ENCODE results near the gene PANX2. TPM values are rescaled to one million over a fixed set of nuclear protein-coding genes. Genes with fewer than 3 reads are reported as not detected.

PANX2 gene
- total RNA-seq, 2 experiments from 2014 or later: not detected

- peaks cover 14% of the 10 kb centered on the region for H3K4me1 ChIP-seq (ENCODE audit: insufficient read depth, low read length, poor library complexity, severe bottlenecking)
- no peaks in the 10 kb centered on the region for H3K79me2 ChIP-seq (ENCODE audit: insufficient read depth, low read depth, low read length)
- no peak overlapping the region for H3K4me3 ChIP-seq (ENCODE audit: low read depth, low read length, poor library complexity, severe bottlenecking)
- no peaks in the 10 kb centered on the region for H4K20me1 ChIP-seq (ENCODE audit: insufficient read depth, low read length)
- no peak for DNase-seq (ENCODE audit: low spot score)
- H3K4me2 ChIP-seq (ENCODE audit: low read length): no peak overlapping the region
- ChIA-PET POLR2A (interaction anchor here (0.6 to 1.3 kb wide), 2 partner anchors 17 to 150 kb away, joined by 5 to 7 read pairs; no protein-coding TSS in a partner anchor), CTCF (ENCODE audit: unreplicated experiment) (interaction anchor here (0.6 kb wide), 1 partner anchor 56 kb away, joined by 3 read pairs; no protein-coding TSS in a partner anchor)
- H3K27ac ChIP-seq (ENCODE audit: low read depth, low read length, poor library complexity, severe bottlenecking): no peak overlapping the region
- no peak for TF ChIP-seq CTCF (conservative IDR thresholded peaks at IDR 0.05; ENCODE audit: low read length)
- no peak overlapping the region for H2AFZ ChIP-seq (ENCODE audit: low read length)
- no TSS peak for BruUV-seq (replicated peaks)
- no peaks in the 10 kb centered on the region for H3K9me3 ChIP-seq (ENCODE audit: low read length)
- H3K9me2 ChIP-seq (ENCODE audit: insufficient read depth, low read length): no peaks in the 10 kb centered on the region
- intact Hi-C loops (cut with micrococcal nuclease; ENCODE audit: unreplicated experiment): no loop called here
- H3K36me3 ChIP-seq (ENCODE audit: insufficient read depth, low read length): no peaks in the 10 kb centered on the region
These were observed 4.1 kb downstream of the PANX2 start for GRCh38 chr22:50174382-50175190.

- no peak overlapping the region for H2AFZ ChIP-seq (ENCODE audit: low read length)
- BruUV-seq (replicated peaks): no TSS peak
- H3K4me1 ChIP-seq (ENCODE audit: insufficient read depth, low read length, poor library complexity, severe bottlenecking): peaks cover 14% of the 10 kb centered on the region
- H4K20me1 ChIP-seq (ENCODE audit: insufficient read depth, low read length): no peaks in the 10 kb centered on the region
- ChIA-PET CTCF (ENCODE audit: unreplicated experiment) (no interaction called here), POLR2A (interaction anchor here (0.6 to 1.3 kb wide), 2 partner anchors 16 to 150 kb away, joined by 5 to 7 read pairs; no protein-coding TSS in a partner anchor)
- H3K36me3 ChIP-seq (ENCODE audit: insufficient read depth, low read length): no peaks in the 10 kb centered on the region
- H3K27ac ChIP-seq (ENCODE audit: low read depth, low read length, poor library complexity, severe bottlenecking): no peak overlapping the region
- H3K9me2 ChIP-seq (ENCODE audit: insufficient read depth, low read length): no peaks in the 10 kb centered on the region
- H3K4me3 ChIP-seq (ENCODE audit: low read depth, low read length, poor library complexity, severe bottlenecking): no peak overlapping the region
- H3K9me3 ChIP-seq (ENCODE audit: low read length): no peaks in the 10 kb centered on the region
- no peaks in the 10 kb centered on the region for H3K79me2 ChIP-seq (ENCODE audit: insufficient read depth, low read depth, low read length)
- H3K4me2 ChIP-seq (ENCODE audit: low read length): no peak overlapping the region
- TF ChIP-seq CTCF (conservative IDR thresholded peaks at IDR 0.05; ENCODE audit: low read length) (no peak), EZH2phosphoT487 (IDR thresholded peaks at IDR 0.05; ENCODE audit: borderline replicate concordance, low read depth, low read length) (no peak)
- DNase-seq (ENCODE audit: low spot score): no peak
- intact Hi-C loops (cut with micrococcal nuclease; ENCODE audit: unreplicated experiment): no loop called here
These were observed 4.6 kb downstream of the PANX2 start for GRCh38 chr22:50175191-50175461.

Measured in OCI-LY7 (cell line).